ENCODE measurements around the gene MTX1.
"Not testable (repeated sequence)": the region's sequence is repeated elsewhere in the genome, so short reads cannot be mapped to it uniquely, and the experiment has no call there.

MTX1 gene

DNA sequence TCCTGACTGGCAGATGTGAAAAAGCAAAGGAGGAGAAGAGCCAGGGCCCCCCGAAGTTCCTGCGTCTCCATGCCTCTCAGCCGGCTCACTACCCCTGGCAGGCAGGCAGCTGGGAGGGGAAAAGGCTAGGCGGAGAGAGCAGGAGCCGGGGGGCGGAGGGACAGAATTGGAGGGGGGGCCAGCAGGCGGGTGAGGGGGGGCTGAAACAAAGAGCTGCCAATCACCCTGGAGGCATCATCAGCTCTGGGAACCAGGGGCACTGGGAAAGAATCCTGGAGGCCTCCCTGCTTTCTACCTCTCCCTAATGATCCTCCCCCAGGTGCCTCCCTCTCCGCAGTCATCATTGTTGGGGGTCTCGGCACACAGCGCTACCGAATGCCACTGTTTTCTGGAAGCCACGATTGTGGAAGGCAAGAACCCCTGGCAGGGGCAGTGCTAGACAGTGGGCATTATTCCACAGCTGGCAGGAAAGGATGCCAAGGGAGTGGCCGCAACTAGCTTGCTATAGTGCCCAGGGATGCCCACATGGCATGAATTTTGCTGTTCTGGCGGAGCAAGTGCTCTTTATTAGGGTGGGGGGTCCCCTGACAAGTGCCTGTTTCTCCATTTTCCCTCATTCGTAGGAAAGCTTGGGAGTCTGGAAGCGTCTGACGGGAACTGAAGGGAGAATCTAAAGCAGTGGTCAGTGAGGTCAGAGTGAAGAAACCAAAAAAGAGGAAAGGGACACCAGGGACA is 522 bp upstream of the MTX1 start, which contains the start of gene THBS3:
THBS3 (minus strand) TSS at position 92 of the 735 bp plus-strand sequence; CDS start at position 71, 21 bp downstream.
- no peak for DNase-seq (ENCODE audit: low read depth)

DNA sequence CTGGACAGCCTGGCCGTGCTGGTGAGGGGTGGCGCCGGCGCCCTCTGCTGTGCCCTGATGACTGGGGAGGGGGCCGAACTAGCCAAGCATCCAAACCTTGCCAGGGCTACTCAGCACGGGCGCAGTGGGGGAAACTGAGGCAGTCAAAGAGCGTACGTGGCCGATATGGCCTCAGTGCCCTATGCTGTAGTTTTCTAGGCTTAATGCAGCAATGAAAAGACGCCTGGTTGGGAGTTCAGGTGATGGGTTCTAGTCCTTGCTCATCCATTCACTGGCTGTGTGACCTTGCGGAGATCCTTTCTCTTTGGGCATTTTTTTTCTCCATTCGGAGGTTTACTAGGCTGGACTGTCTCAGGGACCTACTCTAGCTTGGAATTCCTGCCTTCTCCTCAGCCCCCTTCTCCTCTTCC is 822 bp downstream of the MTX1 start:
- no peak for DNase-seq (ENCODE audit: low read depth)

DNA sequence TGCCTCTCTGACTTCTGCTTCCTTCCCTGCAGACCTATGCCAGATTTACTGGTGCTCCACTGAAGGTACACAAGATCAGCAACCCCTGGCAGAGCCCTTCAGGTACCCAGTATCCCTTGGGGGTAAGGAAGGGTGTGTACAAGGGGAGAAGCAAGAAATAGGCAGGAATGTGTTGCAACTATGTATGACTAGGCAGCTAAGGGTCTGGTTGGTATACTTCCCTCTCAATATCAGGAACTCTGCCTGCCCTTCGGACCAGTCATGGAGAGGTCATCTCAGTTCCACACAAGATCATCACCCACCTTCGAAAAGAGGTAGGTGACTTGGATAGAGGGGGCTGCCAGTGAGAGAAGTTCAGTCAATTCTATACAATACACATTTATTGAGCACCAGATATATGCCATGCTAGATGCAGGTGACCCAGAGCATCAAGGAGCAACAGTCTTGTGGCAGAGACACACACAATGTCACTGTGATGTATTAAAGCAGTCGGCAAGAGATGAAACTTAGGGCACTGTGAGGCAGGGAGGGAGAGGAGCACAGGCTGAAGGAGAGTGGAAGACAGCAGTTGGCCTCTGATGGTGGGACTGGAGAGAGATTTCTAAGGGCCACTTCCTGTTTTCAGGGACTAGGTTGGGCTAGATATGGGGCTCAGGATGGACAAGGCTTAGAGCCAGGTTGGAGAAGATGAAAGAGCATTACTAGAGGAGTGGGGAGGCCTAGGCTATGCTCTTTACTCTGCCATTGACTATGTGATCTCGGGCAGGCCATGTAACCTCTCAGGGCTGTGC is 2.0 kb downstream of the MTX1 start:
- no peak for DNase-seq (ENCODE audit: low read depth)

DNA sequence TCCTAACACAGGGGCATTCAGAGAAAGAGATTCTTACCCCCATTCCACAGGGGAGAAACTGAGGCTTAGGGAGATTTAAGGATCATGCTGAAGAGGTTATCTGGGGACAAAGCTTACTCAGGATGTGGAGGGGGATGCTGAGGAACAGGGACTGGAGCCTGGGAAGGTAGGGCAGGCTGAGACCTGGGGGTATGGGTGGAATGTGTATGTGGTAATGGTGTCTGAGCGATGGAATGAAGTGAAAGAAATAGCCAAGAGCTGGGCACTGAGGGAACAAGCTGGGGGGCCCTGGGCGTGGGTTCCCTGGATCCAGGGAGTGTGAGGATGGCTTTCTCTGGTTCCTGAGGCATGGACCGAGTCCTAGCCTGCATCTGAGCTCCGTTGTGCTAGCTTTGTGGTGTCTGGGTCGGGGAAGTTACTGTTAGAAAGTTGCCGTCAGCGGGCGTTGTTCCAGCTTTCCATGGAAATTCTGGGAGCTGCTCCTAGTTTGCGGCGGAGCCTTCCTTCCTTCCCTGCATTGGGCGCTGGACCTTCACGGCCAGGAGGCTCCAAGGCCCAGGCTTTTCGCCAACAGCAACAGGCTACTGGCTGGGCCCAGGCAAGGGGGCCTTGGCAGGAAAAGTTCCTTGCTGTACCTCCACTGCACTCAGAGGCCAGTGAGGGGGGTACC is 3.0 kb downstream of the MTX1 start:
- DNase-seq (ENCODE audit: low read depth), result not testable (repeated sequence)

DNA sequence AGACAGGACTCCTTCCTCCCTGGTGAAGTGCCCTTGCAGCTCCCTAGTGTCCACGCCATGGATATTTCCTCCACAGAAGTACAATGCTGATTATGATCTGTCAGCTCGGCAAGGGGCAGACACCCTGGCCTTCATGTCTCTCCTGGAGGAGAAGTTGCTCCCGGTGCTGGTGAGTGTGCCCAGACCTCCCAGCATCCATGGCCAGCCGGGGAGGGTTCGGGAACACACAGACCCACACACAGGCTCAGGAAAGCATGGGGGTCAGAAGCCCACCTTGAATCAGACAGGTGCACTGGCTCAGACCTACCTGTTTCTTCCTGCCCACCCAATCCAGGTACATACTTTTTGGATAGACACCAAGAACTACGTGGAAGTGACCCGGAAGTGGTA is 3.6 kb downstream of the MTX1 start:
- DNase-seq (ENCODE audit: low read depth), result not testable (repeated sequence)

DNA sequence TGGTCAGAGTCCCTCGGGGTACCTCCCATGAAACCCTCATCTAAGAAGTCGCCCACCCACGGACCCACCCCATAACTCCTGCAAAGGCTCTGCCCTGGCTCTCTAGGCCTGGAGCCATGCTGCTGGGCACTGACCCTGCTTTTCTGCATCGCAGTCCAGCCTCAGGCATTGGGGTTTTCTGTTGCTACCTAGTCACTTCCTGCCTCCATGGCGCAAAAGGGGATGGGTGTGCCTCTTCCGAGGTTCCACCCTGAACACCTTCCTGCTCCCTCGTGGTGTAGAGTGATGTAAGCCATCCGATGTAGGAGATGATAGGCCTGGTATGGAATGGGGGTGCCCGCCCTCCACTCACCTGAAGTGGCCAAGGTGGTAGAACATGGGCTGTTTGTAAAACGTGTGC is 6.2 kb downstream of the MTX1 start:
- not testable (repeated sequence) for DNase-seq (ENCODE audit: low read depth)

DNA sequence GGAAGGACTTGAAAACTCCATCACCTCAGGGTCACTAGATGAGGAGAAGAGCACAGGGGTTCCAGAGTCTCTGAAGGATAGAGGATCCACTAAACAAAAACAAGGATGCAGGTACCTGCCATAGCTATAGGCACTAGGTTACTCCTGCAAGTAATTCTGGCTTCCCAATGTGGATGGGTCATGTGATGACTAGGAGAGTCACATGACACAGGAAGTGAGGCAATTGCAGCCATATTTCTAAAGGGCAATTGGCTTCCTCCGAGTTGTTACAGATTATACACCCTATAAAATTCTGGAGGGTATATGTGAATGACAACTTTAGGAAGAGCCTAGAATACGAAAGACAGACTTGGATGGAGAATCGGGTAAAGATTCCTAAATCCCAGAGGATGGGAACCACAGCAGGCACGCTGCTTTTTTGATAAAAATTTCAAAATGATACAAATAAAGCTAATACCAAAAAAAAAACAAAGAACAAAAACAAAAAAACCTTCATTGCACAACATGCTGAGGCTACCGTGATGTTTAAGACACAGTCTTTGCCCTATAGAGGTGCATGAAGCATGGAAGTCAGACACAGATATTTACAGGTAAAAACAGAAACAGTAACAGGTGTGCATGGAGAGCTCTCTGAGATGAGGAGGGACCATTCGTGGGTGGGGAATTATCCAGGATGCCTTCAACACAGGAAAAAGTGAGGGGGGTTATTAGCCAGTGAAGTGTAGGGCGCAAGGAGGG is 10.5 kb downstream of the MTX1 start:
- DNase-seq (ENCODE audit: low read depth), result no peak

DNA sequence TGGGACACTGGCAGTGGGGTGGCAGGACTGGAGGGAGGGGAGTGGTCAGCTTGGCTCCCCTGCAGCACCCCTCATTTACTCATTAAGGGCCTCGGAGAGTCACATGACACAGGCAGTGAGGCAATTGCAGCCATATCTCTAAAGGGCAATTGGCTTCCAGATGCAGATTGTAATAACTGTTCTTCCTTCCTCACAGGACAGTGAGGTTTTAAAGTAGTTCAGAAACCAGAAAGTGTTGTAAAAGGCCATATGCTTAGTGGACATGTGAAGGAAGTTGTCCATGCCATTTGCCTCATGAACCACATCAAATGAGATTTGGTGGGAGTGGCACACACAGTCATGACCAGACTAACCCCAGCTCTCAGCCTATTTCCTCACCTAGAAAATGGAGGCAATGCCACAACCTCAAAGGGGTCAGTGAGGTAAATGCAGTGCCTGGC is 11.1 kb downstream of the MTX1 start:
- no peak for DNase-seq (ENCODE audit: low read depth)

DNA sequence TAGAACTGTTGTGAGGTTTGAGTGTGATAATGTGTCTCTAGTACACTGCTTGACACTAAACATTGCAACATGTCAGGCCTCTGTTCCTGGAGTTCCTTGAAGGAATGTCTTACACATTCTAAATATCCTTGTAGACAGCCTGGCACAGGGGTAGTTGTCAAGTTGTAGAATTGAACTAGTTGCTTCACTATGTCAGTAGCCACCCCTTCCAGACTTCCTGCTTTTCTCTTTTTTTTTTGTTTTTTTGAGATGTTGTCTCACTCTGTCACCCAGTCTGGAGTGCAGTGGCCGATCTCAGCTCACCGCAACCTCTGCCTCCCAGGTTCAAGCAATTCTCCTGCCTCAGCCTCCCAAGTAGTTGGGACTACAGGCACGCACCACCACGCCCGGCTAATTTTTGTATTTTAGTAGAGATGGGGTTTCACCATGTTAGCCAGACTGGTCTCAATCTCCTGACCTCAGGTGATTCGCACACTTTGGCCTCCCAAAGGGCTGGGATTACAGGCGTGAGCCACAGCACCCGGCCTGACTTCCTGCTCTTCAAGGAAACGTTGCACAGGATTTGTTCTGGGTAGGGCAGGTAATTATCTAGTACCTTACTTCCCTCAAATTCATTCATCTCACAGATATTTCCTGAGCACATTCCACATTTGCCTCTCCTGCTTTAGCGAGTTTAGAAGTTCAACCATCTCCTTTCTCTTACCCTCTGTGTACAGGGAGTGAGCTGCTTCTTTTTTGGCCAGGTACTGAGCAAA is 11.9 kb downstream of the MTX1 start:
- not testable (repeated sequence) for DNase-seq (ENCODE audit: low read depth)

DNA sequence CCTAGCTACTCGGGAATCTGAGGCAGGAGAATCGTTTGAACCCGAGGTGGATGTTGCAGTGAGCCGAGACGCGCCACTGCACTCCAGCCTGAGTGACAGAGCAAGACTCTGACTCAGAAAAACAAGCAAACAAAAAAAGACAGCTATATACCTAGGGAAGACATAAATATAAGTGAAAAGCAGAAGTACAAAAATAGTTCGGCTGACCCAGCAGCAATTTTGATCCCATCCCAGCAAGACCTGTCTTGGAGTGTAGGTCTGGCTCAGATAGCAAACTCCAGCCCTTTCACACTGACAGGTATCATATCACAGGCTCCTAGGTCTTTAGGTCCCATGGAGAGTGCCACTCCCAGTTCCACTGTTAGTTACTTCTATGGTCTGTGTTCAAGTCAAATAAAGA is 14.6 kb downstream of the MTX1 start:
- no peak for DNase-seq (ENCODE audit: low read depth)

DNA sequence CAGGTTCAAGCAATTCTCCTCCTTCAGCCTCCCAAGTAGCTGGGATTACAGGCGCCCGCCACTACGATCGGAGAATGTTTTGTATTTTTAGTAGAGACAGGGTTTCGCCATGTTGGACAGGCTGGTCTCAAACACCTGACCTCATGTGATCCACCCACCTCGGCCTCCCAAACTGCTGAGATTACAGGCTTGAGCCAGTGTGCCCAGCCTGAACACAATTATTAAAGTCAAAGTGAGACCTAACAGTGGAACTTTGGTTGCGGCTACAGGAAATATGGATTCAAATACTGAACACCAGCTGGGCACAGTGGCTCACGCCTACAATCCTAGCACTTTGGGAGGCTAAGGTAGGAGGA is 16.9 kb downstream of the MTX1 start:
- not testable (repeated sequence) for DNase-seq (ENCODE audit: low read depth)

DNA sequence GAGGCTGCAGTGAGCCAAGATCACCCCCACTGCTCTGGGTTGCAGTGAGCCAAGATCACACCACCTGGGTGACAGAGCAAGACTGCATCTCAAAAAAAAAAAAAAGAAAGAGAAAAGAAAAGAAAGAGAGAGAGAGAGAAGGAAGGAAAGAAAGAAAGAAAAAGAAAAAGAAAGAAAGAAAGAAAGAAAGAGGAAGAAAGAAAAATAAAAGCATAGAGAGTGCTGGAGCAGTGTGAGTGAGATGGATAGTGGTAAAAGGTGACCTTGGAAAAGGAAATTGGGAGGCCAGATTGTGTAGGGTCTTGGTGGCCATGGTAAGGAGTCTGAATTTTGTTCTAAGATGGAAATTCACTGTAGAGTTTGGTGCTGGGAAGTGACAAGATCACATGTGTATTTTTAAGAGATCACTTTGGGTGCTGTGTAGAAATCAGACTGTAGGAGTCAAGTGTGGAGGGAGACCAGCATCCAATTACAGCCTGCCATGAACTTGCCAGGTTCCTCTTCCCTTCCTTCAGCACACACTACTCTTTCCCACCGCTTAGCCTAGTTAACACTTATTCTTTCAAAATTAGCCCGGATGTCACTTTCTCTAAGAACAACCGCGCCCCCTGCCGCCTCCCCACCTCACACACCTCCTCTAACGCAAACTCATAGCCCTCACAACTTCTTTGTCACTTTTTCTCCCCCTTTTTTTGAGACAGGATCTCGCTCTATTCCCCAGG is 17.9 kb downstream of the MTX1 start:
- DNase-seq (ENCODE audit: low read depth), result peak; percentile 73

DNA sequence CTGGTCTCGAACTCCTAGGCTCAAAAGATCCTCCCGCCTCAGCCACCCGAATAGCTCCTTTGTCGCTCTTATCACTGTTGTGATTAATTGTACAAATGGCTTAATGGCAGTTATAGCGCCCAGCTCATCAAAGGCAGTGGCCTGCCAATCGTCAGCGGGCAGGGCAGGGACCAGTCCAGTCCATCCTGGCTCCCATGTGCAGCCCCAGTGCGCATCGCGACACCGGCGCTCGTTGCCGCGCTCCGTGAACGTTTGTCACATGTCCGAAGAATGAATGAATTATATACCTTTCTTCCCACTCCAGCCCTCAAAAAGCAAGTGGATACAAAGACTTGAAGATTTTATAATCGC is 18.4 kb downstream of the MTX1 start:
- DNase-seq (ENCODE audit: low read depth), result peak; percentile 41

DNA sequence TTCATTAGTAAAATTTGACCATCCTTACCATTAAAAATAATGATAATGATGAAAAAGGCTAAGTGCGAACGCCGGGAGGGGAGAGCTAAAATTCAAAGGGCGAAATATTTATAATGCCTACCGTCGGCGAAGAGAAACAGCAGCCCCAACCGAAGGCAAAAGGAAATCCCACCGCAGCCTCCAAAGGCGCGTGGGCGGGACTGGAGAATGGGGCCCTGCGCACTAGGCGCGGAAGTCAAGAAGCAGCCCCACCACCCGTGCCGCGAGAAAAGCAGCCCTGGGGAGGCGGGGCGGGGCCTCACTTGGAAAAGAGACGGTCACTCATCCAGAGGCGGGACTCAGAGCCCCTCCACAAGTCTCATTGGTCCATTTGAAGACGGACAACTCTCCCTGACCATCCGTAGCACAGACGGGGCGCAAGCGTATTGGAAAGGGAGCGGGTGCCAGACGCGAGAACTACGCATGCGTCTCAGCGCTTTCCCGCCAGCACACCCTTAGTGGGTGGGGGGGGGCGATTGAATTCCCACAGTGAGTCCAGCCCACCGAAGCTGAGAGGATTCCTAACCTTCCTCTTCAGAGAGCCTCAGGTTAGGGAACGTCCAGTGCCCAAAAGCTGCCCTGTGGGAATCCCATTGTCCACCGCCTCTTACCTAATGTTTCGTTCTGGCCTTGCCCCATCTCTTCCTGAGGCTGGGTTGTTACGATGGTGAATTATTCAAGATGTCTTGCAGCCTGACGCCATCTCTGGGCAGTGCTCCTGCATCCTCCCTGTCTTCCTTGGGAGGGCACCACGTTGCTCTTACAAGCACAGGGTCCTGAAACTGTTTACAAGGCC is 19.0 kb downstream of the MTX1 start:
- peak; percentile 99 for DNase-seq (ENCODE audit: low read depth)

DNA sequence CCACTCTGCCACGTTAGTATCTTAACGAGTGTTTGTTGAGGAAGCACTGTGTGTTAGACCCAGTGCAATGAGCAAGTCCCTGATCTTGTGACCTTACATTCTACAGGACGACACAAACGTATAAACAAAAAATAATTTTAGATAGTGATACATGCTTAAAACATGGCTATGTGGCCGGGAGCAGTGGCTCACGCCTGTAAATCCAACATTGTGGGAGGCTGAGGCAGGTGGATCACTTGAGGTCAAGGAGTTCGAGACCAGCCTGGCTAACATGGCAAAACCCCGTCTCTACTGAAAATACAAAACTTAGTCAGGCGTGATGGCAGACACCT is 19.6 kb downstream of the MTX1 start:
- no peak for DNase-seq (ENCODE audit: low read depth)

DNA sequence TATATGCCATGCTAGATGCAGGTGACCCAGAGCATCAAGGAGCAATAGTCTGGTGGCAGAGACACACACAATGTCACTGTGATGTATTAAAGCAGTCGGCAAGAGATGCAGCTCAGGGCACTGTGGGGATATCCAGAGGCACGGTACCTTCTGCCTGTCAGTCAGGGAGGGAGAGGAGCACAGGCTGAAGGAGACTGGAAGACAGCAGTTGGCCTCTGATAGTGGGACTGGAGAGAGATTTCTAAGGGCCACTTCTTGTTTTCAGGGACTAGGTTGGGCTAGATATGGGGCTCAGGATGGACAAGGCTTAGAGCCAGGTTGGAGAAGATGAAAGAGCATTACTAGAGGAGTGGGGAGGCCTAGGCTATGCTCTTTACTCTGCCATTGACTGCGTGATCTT is 22.8 kb downstream of the MTX1 start:
- not testable (repeated sequence) for DNase-seq (ENCODE audit: low read depth)

DNA sequence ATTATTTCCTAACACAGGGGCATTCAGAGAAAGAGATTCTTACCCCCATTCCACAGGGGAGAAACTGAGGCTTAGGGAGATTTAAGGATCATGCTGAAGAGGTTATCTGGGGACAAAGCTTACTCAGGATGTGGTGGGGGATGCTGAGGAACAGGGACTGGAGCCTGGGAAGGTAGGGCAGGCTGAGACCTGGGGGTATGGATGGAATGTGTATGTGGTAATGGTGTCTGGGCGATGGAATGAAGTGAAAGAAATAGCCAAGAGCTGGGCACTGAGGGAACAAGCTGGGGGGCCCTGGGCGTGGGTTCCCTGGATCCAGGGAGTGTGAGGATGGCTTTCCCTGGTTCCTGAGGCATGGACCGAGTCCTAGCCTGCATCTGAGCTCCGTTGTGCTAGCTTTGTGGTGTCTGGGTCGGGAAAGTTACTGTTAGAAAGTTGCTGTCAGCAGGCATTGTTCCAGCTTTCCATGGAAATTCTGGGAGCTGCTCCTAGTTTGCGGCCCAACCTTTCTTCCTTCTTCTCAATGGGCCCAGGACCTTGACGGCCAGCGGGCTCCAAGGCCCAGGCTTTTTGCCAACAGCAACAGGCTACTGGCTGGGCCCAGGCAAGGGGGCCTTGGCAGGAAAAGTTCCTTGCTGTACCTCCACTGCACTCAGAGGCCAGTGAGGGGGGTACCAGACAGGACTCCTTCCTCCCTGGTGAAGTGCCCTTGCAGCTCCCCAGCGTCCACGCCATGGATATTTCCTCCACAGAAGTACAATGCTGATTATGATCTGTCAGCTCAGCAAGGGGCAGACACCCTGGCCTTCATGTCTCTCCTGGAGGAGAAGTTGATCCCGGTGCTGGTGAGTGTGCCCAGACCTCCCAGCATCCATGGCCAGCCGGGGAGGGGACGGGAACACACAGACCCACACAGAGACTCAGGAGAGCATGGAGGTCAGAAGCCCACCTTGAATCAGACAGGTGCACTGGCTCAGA is 23.8 kb downstream of the MTX1 start:
- not testable (repeated sequence) for DNase-seq (ENCODE audit: low read depth)

DNA sequence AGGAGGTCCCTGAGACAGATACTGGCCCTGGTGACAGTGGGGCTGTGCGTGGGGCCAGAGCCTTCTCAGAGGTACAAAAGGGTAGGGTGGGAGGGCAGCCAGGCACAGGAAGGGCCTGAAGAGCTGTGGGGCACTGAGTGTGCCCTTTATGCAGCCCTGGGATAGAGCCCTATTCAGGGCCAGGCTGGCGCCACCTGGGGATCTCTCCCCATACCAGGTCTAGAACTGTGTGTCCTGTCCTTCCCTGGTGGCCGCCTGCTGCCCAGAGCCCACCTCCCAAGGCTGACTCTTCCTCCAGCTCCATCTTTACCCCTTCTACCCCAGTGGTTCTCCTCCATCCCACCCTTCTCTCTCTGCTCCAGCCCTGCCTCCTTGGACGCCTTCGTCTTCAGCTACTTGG is 25.0 kb downstream of the MTX1 start:
- not testable (repeated sequence) for DNase-seq (ENCODE audit: low read depth)

DNA sequence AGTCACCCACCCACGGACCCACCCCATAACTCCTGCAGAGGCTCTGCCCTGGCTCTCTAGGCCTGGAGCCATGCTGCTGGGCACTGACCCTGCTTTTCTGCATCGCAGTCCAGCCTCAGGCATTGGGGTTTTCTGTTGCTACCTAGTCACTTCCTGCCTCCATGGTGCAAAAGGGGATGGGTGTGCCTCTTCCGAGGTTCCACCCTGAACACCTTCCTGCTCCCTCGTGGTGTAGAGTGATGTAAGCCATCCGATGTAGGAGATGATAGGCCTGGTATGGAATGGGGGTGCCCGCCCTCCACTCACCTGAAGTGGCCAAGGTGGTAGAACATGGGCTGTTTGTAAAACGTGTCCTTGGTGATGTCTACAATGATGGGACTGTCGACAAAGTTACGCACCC is 26.9 kb downstream of the MTX1 start:
- DNase-seq (ENCODE audit: low read depth), result not testable (repeated sequence)
